Activated CD8-positive, alpha-beta T cell treated with anti-CD3 and anti-CD28 coated beads for 36 hours (primary cell): ENCODE results near the gene SLC35F4. TPM values are rescaled to one million over a fixed set of nuclear protein-coding genes. Genes with fewer than 3 reads are reported as not detected.

Source experiments
- ATAC-seq: fragments of 200-7000 bp; cut with Tn5 transposase; one replicate; pipeline ENCODE4 v1.10.0; 2021; ENCODE audit warnings: mild to moderate bottlenecking, moderate library complexity
- CTCF ChIA-PET: fragments of 350-600 bp; sonication (Branson Sonifier 250); formaldehyde crosslinking; loops from one replicate; lab custom pipeline; 2021; ENCODE audit warnings: antibody characterized with exemption; lab: Charles Lee
- POLR2A ChIA-PET: fragments of 350-600 bp; sonication (Branson Sonifier 250); formaldehyde crosslinking; loops from one replicate; lab custom pipeline; 2021; ENCODE audit warnings: antibody characterized with exemption; lab: Charles Lee
- DNase-seq: peaks from one replicate; pipeline ENCODE4 v3.0.0-alpha.2; 2020
- H3K27ac Mint-ChIP-seq: one replicate; pipeline ENCODE4 v1.8.0; 2021; ENCODE audit warnings: mild to moderate bottlenecking, mixed read lengths
- H3K27me3 Mint-ChIP-seq: one replicate; pipeline ENCODE4 v1.8.0; 2021; ENCODE audit warnings: mixed read lengths
- H3K36me3 Mint-ChIP-seq: one replicate; pipeline ENCODE4 v1.8.0; 2021; ENCODE audit warnings: low read depth, mixed read lengths
- H3K4me1 Mint-ChIP-seq: one replicate; pipeline ENCODE4 v1.8.0; 2021; ENCODE audit warnings: low read depth, mixed read lengths
- H3K4me3 Mint-ChIP-seq: one replicate; pipeline ENCODE4 v1.8.0; 2021; ENCODE audit warnings: mild to moderate bottlenecking, moderate library complexity, mixed read lengths
- H3K9me3 Mint-ChIP-seq: one replicate; pipeline ENCODE4 v1.8.0; 2021; ENCODE audit warnings: mixed read lengths
- intact Hi-C: fragments of 100-400 bp; cut with micrococcal nuclease; formaldehyde crosslinking; loops from one replicate; pipeline ENCODE4 v1.10.0; 2022
- total RNA-seq, 2 experiments: library from RNA; stranded (reverse); gene quantifications; one replicate each; pipeline ENCODE4 v1.2.3, GENCODE V29; 2021
- TF ChIP-seq, protein P1 (sequence below): fragments of 200-600 bp; IDR thresholded peaks from one replicate; pipeline ENCODE4 v1.8.0; 2022; ENCODE audit warnings: antibody characterized with exemption, mild to moderate bottlenecking

Gene SLC35F4
- total RNA-seq, 2 experiments from 2014 or later, result not detected

DNA sequence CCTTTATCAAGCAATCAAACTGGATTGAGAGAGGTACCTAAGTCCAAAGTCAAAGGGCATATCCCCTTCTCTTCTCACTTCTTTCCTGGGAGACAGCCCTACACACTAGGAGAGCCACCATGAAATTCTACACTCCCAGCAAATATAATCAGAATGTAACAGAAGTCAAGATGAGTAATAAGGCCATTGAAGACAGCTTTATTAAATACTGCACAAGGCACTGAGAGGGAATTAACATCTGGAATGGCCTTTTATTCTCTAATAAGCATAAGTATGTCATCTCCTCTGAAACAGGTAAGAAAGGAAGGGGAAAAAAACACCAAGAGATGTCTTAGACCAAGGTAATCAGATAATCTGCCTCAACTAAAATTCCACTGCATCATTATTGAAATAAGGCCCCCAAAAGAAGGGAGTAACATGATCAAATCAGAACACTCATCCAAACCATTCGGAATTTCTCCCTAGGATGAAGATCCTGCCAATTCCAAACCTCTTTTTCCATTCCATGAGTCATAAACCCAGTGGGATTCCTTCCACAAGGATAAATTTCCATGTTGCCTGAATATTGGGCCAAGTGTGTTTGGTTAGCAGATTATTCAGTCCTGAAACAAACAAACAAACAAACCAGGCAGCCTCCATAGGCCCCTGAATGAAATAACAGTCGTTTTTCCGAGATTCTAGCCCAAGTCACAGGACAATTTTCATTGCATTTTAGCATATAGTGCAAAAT lies 19.9 kb downstream of the SLC35F4 start:
- ATAC-seq (no peak), DNase-seq (no peak)
- H3K27me3 Mint-ChIP-seq, result no peaks in the 10 kb centered on the region
- CTCF ChIA-PET, result no interaction called here
- no peaks in the 10 kb centered on the region for H3K36me3 Mint-ChIP-seq
- POLR2A ChIA-PET, result no interaction called here
- no peaks in the 10 kb centered on the region for H3K4me1 Mint-ChIP-seq
- TF ChIP-seq, protein P1, sequence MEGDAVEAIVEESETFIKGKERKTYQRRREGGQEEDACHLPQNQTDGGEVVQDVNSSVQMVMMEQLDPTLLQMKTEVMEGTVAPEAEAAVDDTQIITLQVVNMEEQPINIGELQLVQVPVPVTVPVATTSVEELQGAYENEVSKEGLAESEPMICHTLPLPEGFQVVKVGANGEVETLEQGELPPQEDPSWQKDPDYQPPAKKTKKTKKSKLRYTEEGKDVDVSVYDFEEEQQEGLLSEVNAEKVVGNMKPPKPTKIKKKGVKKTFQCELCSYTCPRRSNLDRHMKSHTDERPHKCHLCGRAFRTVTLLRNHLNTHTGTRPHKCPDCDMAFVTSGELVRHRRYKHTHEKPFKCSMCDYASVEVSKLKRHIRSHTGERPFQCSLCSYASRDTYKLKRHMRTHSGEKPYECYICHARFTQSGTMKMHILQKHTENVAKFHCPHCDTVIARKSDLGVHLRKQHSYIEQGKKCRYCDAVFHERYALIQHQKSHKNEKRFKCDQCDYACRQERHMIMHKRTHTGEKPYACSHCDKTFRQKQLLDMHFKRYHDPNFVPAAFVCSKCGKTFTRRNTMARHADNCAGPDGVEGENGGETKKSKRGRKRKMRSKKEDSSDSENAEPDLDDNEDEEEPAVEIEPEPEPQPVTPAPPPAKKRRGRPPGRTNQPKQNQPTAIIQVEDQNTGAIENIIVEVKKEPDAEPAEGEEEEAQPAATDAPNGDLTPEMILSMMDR, result no peak
- no peak overlapping the region for H3K4me3 Mint-ChIP-seq
- H3K27ac Mint-ChIP-seq, result no peak overlapping the region
- H3K9me3 Mint-ChIP-seq, result no peaks in the 10 kb centered on the region
- intact Hi-C loops, result no loop called here

DNA sequence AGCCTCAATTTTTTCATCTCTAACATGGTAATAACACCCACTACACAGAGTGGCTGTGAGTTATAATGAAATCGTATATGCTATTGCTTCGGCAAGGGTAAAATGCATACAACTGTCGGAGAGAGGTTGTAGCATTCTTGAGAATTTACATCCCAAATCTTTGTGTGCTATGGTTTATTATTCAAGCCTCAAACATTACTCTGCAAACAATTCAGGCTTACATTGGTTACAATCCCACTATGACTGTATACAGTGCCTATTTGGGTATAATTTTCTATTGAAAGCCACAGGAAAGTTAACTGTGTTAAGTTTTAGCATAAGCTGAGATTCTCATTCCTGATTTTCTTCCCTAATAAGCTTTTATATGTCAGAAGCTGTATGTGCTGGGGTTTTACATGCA lies 20.6 kb downstream of the SLC35F4 start:
- ChIA-PET CTCF (no interaction called here), POLR2A (no interaction called here)
- H3K9me3 Mint-ChIP-seq, result no peaks in the 10 kb centered on the region
- no peaks in the 10 kb centered on the region for H3K27me3 Mint-ChIP-seq
- H3K4me3 Mint-ChIP-seq, result no peak overlapping the region
- TF ChIP-seq, protein P1, result no peak
- H3K36me3 Mint-ChIP-seq, result no peaks in the 10 kb centered on the region
- ATAC-seq (no peak), DNase-seq (no peak)
- intact Hi-C loops, result no loop called here
- no peak overlapping the region for H3K27ac Mint-ChIP-seq
- H3K4me1 Mint-ChIP-seq, result no peaks in the 10 kb centered on the region

DNA sequence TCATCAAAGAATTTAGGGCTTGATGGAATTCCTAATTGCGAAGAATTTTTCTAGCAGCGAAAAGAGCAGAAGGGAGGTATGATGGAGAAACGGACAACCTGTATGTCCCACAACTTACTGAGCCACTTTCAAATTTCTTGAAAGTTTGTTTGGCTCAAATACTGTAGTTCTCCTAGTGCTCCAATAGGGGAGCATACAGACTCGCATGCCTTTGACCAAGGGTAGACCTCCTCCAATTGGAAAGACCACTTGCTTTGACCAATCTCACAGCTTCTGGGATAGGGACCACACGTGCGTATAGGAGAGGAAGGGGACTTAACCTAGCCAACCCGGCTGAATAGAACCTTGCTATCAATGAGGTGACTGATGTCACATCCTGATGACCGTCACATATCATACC lies 28.6 kb downstream of the SLC35F4 start:
- no peak for ATAC-seq
- intact Hi-C loops, result no loop called here
- H3K9me3 Mint-ChIP-seq, result no peaks in the 10 kb centered on the region

DNA sequence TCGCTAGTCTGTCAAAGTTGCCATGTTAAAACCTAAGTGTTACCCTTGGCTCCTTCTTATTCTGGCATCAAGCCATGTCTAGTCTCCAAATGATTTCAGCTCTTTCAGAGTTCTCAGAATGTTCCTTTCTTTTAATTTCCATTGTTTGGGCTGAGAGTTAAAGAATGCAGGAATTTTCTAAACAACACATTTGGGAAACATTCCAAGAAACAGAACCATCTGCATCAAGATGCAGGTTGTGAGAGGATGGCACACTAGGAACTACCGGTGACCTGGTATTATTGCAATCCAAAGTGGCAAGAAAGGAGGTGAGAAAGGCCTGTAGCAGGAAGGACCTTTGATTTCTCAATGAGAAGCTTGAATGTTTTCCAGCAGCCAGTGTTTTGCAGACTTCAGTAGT lies 30.1 kb downstream of the SLC35F4 start:
- H3K4me3 Mint-ChIP-seq, result no peak overlapping the region
- intact Hi-C loops, result no loop called here
- peaks cover 4% of the 10 kb centered on the region for H3K27me3 Mint-ChIP-seq
- TF ChIP-seq, protein P1, result no peak
- ATAC-seq, result no peak
- H3K9me3 Mint-ChIP-seq, result no peaks in the 10 kb centered on the region
- DNase-seq, result no peak
- POLR2A ChIA-PET, result no interaction called here
- CTCF ChIA-PET, result no interaction called here
- H3K27ac Mint-ChIP-seq, result no peak overlapping the region
- H3K4me1 Mint-ChIP-seq, result no peaks in the 10 kb centered on the region
- no peaks in the 10 kb centered on the region for H3K36me3 Mint-ChIP-seq

More for the DNA sequence above, 28.6 kb downstream of the SLC35F4 start:
- Mint-ChIP-seq H3K36me3 (no peaks in the 10 kb centered on the region), H3K27me3 (peaks cover 4% of the 10 kb centered on the region), H3K27ac (no peak overlapping the region), H3K4me1 (no peaks in the 10 kb centered on the region), H3K4me3 (no peak overlapping the region)
- DNase-seq, result no peak
- ChIA-PET POLR2A (no interaction called here), CTCF (no interaction called here)
- TF ChIP-seq, protein P1, result no peak

DNA sequence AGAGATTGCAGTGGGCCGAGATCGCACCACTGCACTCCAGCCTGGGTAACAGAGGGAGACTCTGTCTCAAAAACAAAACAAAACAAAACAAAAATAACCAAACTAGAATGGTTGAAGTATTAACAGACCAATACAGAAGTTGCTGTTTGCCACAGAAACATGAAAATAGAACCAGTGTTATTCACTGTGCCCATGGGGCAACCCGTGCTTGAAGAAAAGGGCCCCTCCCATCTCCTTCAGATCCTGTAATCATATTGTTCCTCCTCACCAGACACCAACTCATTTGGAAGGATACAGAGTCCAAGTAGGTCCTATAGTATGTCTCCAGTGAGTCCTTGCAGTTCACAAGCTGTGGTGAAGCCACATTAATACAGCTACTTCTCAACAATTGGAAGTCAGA lies 30.9 kb downstream of the SLC35F4 start:
- TF ChIP-seq, protein P1, result no peak
- no peak overlapping the region for H3K27ac Mint-ChIP-seq
- no peak for ATAC-seq
- peaks cover 4% of the 10 kb centered on the region for H3K27me3 Mint-ChIP-seq
- H3K36me3 Mint-ChIP-seq, result no peaks in the 10 kb centered on the region
- no peak overlapping the region for H3K4me3 Mint-ChIP-seq
- no peak for DNase-seq
- no peaks in the 10 kb centered on the region for H3K9me3 Mint-ChIP-seq
- POLR2A ChIA-PET, result no interaction called here
- CTCF ChIA-PET, result no interaction called here
- intact Hi-C loops, result no loop called here
- no peaks in the 10 kb centered on the region for H3K4me1 Mint-ChIP-seq
